NCI-H1092 (cell line): ENCODE data around the gene FBXO42.
"Not testable (repeated sequence)": the region's sequence is repeated elsewhere in the genome, so short reads cannot be mapped to it uniquely, and the experiment has no call there.

ENCODE experiments used
- DNase-seq: peaks from one replicate; lab custom pipeline; 2025; lab: John Stamatoyannopoulos, UW

Gene FBXO42

GRCh38 chr1:16372535-16373285, 20.4 kb upstream of the FBXO42 start:
- DNase-seq: no peak

- DNase-seq: no peak
Measured at GRCh38 chr1:16371725-16372124, 19.4 kb upstream of the FBXO42 start.

- DNase-seq: no peak
Measured at GRCh38 chr1:16369821-16370220, 17.5 kb upstream of the FBXO42 start.

GRCh38 chr1:16367968-16368890, 15.9 kb upstream of the FBXO42 start:
- no peak for DNase-seq

GRCh38 chr1:16367258-16367967, 15.1 kb upstream of the FBXO42 start:
- peak; percentile 76 for DNase-seq

- DNase-seq: peak; percentile 100
Measured at GRCh38 chr1:16366722-16367257, 14.5 kb upstream of the FBXO42 start, which contains the start of gene SZRD1. SZRD1 (plus strand) TSS chr1:16367242; CDS start chr1:16367258, 16 bp downstream.

- not testable (repeated sequence) for DNase-seq
Measured at GRCh38 chr1:16365146-16365498, 12.8 kb upstream of the FBXO42 start.

GRCh38 chr1:16356867-16357266, 4.6 kb upstream of the FBXO42 start:
- DNase-seq: no peak

- DNase-seq: no peak
Measured at GRCh38 chr1:16354619-16355018, 2.3 kb upstream of the FBXO42 start.

GRCh38 chr1:16352842-16353535, 709 bp upstream of the FBXO42 start:
- DNase-seq: no peak

GRCh38 chr1:16351456-16351993, 755 bp downstream of the FBXO42 start:
- no peak for DNase-seq

- no peak for DNase-seq
Measured at GRCh38 chr1:16349847-16350406, 2.4 kb downstream of the FBXO42 start.

- no peak for DNase-seq
Measured at GRCh38 chr1:16348414-16349182, 3.7 kb downstream of the FBXO42 start.

- DNase-seq: not testable (repeated sequence)
Measured at GRCh38 chr1:16343276-16343675, 9.0 kb downstream of the FBXO42 start.

- no peak for DNase-seq
Measured at GRCh38 chr1:16342331-16343062, 9.8 kb downstream of the FBXO42 start.

- no peak for DNase-seq
Measured at GRCh38 chr1:16340673-16341072, 11.6 kb downstream of the FBXO42 start.

GRCh38 chr1:16338961-16339360, 13.3 kb downstream of the FBXO42 start:
- DNase-seq: no peak

GRCh38 chr1:16334655-16335340, 17.5 kb downstream of the FBXO42 start:
- DNase-seq: no peak
